ENCODE measurements around the gene OR9G4.

DNA sequence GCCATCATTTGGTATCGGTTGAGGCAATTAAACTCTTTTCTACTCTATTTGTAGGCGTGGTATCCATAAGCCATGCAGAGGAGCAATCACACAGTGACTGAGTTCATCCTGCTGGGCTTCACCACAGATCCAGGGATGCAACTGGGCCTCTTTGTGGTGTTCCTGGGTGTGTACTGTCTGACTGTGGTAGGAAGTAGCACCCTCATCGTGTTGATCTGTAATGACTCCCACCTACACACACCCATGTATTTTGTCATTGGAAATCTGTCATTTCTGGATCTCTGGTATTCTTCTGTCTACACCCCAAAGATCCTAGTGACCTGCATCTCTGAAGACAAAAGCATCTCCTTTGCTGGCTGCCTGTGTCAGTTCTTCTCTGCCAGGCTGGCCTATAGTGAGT is 8.4 kb downstream of the OR9G4 start:
- TF ChIP-seq, protein P1, sequence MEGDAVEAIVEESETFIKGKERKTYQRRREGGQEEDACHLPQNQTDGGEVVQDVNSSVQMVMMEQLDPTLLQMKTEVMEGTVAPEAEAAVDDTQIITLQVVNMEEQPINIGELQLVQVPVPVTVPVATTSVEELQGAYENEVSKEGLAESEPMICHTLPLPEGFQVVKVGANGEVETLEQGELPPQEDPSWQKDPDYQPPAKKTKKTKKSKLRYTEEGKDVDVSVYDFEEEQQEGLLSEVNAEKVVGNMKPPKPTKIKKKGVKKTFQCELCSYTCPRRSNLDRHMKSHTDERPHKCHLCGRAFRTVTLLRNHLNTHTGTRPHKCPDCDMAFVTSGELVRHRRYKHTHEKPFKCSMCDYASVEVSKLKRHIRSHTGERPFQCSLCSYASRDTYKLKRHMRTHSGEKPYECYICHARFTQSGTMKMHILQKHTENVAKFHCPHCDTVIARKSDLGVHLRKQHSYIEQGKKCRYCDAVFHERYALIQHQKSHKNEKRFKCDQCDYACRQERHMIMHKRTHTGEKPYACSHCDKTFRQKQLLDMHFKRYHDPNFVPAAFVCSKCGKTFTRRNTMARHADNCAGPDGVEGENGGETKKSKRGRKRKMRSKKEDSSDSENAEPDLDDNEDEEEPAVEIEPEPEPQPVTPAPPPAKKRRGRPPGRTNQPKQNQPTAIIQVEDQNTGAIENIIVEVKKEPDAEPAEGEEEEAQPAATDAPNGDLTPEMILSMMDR (IDR thresholded peaks at IDR 0.05; ENCODE audit: low read length) = no peak
- no peak for TF ChIP-seq EZH2 (IDR thresholded peaks at IDR 0.05; ENCODE audit: borderline replicate concordance, low read length)

All from OCI-LY1 (cell line).